ENCODE data around the gene KIAA1671.

GRCh38 chr22:25177226-25177625 is 224.7 kb downstream of the KIAA1671 start:
- TF ChIP-seq CTCF (IDR thresholded peaks at IDR 0.05) (no peak), POLR2AphosphoS5 (IDR thresholded peaks at IDR 0.05) (no peak), POLR2A (IDR thresholded peaks at IDR 0.05) (no peak)

Data from transverse colon (tissue), 4 donors.